CD4-positive, alpha-beta T cell treated with Interleukin-1 beta for 1 hour (primary cell): ENCODE measurements around the gene KCNT1.

Source experiments
- DNase-seq, 2 donors: peaks; one replicate each; pipeline ENCODE4 v3.0.0-alpha.2; 2020 to 2022

The KCNT1 gene

GRCh38 chr9:135749171-135750045 is 47.4 kb downstream of the KCNT1 start:
- no peak for DNase-seq

- DNase-seq, result no peak
Observed at GRCh38 chr9:135750786-135751185, 48.8 kb downstream of the KCNT1 start.

GRCh38 chr9:135751501-135751900 is 49.5 kb downstream of the KCNT1 start:
- DNase-seq, result no peak

GRCh38 chr9:135752281-135753204 is 50.6 kb downstream of the KCNT1 start:
- DNase-seq, result no peak

- no peak for DNase-seq
Observed at GRCh38 chr9:135753391-135754105, 51.6 kb downstream of the KCNT1 start.

- no peak for DNase-seq
Observed at GRCh38 chr9:135756576-135756975, 54.6 kb downstream of the KCNT1 start.

GRCh38 chr9:135757356-135757755 is 55.4 kb downstream of the KCNT1 start:
- no peak for DNase-seq

- DNase-seq, result no peak
Observed at GRCh38 chr9:135758056-135758455, 56.1 kb downstream of the KCNT1 start.

- no peak for DNase-seq
Observed at GRCh38 chr9:135758870-135759269, 56.9 kb downstream of the KCNT1 start.

- no peak for DNase-seq
Observed at GRCh38 chr9:135759676-135760300, 57.8 kb downstream of the KCNT1 start.

GRCh38 chr9:135760465-135760864 is 58.5 kb downstream of the KCNT1 start:
- DNase-seq, result no peak

GRCh38 chr9:135761150-135761844 is 59.3 kb downstream of the KCNT1 start:
- DNase-seq, result no peak

GRCh38 chr9:135761845-135762168 is 59.8 kb downstream of the KCNT1 start:
- no peak for DNase-seq

- DNase-seq, result no peak
Observed at GRCh38 chr9:135762921-135763320, 60.9 kb downstream of the KCNT1 start.

GRCh38 chr9:135763716-135764446 is 61.9 kb downstream of the KCNT1 start:
- DNase-seq, result no peak

- no peak for DNase-seq
Observed at GRCh38 chr9:135764731-135765130, 62.7 kb downstream of the KCNT1 start.

GRCh38 chr9:135765416-135765815 is 63.4 kb downstream of the KCNT1 start:
- DNase-seq, result no peak

- DNase-seq, result no peak
Observed at GRCh38 chr9:135766251-135766650, 64.3 kb downstream of the KCNT1 start.

GRCh38 chr9:135766707-135767106 is 64.7 kb downstream of the KCNT1 start:
- no peak for DNase-seq

GRCh38 chr9:135768516-135769218 is 66.7 kb downstream of the KCNT1 start:
- no peak for DNase-seq
